WI38 (cell line): Measurements from ENCODE around the gene TYW1.

ENCODE experiments used
- H3K4me3 ChIP-seq: 2 replicates; pipeline ENCODE4 v1.5.1; 2011; ENCODE audit warnings: low read depth, mild to moderate bottlenecking, control low read depth, low read length
- TF ChIP-seq, protein P1 (sequence below): IDR thresholded peaks from 2 replicates; pipeline ENCODE4 v1.5.1; 2012; ENCODE audit warnings: low read depth, mild to moderate bottlenecking, control low read depth, low read length

The TYW1 gene, protein sequence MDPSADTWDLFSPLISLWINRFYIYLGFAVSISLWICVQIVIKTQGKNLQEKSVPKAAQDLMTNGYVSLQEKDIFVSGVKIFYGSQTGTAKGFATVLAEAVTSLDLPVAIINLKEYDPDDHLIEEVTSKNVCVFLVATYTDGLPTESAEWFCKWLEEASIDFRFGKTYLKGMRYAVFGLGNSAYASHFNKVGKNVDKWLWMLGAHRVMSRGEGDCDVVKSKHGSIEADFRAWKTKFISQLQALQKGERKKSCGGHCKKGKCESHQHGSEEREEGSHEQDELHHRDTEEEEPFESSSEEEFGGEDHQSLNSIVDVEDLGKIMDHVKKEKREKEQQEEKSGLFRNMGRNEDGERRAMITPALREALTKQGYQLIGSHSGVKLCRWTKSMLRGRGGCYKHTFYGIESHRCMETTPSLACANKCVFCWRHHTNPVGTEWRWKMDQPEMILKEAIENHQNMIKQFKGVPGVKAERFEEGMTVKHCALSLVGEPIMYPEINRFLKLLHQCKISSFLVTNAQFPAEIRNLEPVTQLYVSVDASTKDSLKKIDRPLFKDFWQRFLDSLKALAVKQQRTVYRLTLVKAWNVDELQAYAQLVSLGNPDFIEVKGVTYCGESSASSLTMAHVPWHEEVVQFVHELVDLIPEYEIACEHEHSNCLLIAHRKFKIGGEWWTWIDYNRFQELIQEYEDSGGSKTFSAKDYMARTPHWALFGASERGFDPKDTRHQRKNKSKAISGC

GRCh38 chr7:66996444-66997191, at the start of gene TYW1:
Gene TYW1, plus strand, starts transcription at chr7:66996833. Its CDS starts 146 bp downstream, at chr7:66996979.
- peak within 1 kb of the TSS; percentile 64 for H3K4me3 ChIP-seq

GRCh38 chr7:66948480-66949109, 48.0 kb upstream of the TYW1 start:
- H3K4me3 ChIP-seq: no peak overlapping the region
- TF ChIP-seq, protein P1, sequence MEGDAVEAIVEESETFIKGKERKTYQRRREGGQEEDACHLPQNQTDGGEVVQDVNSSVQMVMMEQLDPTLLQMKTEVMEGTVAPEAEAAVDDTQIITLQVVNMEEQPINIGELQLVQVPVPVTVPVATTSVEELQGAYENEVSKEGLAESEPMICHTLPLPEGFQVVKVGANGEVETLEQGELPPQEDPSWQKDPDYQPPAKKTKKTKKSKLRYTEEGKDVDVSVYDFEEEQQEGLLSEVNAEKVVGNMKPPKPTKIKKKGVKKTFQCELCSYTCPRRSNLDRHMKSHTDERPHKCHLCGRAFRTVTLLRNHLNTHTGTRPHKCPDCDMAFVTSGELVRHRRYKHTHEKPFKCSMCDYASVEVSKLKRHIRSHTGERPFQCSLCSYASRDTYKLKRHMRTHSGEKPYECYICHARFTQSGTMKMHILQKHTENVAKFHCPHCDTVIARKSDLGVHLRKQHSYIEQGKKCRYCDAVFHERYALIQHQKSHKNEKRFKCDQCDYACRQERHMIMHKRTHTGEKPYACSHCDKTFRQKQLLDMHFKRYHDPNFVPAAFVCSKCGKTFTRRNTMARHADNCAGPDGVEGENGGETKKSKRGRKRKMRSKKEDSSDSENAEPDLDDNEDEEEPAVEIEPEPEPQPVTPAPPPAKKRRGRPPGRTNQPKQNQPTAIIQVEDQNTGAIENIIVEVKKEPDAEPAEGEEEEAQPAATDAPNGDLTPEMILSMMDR: no peak

DNA sequence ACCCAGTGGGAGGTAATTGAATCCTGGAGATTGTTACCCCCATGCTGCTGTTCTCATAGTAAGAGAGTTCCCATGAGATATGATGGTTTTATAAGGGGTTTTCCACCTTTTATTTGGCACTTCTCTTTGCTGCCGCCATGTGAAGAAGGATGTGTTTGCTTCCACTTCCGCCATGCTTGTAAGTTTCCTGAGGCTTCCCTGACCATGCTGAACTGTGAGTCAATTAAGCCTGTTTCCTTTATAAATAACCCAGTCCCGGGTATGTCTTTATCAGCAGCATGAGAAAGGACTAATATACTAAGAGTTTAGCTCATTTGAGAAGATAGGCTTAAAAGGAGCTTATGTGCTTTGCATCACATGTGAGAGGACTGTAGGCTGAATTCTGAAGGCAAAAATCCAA, 46.3 kb upstream of the TYW1 start:
- no peak overlapping the region for H3K4me3 ChIP-seq
- TF ChIP-seq, protein P1: no peak

- TF ChIP-seq, protein P1: no peak
- H3K4me3 ChIP-seq: no peak overlapping the region
These were observed 45.9 kb upstream of the TYW1 start for GRCh38 chr7:66950763-66951162.

DNA sequence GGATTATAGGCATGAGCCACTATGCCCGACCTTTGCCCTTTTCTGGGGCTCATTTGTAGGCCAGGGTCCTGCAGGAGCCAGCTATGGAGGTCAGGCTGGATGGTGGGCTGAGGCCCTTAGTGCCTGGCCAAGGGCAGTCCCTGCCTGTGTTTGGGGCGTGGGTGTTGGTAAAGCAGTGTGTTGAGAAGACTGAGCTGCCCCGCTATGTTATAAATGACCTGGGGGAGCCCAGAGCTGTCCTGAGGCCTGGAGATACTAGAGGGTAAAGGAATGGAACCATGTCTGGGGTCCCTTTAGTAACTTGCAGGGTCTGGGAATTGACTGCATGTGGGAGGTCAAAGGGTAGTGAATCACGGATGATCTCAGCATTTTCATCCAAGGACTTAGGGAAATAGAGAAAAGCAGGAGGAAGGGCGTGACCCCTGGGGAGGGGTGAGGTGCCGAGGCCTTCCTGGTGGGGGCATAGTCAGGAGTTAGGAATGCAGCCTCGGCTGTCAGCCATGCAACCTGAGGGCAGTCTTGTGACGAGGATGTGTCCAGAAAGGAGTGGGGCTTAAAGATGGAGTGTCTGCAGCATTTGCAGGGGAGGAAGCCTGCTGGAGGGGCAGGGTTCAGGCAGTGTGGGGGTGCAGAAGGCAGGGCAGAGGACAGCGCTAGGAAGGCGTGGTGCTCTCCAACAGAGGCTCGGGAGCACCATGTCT, 44.1 kb upstream of the TYW1 start:
- TF ChIP-seq, protein P1: no peak
- no peak overlapping the region for H3K4me3 ChIP-seq

DNA sequence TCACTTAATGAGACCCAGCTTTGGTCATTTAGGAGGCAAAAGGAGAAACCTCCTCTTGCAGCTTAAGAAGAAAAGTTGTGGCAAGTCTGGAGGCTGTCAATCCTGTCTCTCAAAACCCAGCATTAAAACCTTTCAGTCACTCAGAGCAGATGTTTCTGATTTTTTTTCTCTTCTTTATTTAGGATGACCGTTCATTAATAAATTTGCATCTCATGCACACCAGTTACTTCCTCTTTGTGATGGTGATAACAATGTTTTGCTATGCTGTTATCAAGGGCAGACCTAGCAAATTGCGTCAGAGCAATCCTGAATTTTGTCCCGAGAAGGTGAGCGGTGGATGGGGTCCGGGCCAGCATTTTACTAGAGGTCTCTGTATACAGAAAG, 43.6 kb upstream of the TYW1 start:
- TF ChIP-seq, protein P1: no peak
- no peak overlapping the region for H3K4me3 ChIP-seq
